HepG2 (cell line): ENCODE data around the gene DCTN2. TPM values are rescaled to one million over a fixed set of nuclear protein-coding genes. Genes with fewer than 3 reads are reported as not detected.

Experiments used
- ATAC-seq: fragments of 200-7000 bp; cut with Tn5 transposase; 3 replicates; pipeline ENCODE4 v1.9.1; 2020; ENCODE audit warnings: mild to moderate bottlenecking, moderate library complexity
- BruUV-seq: library from RNA; stranded (reverse); fragments of 400-500 nt; replicated peaks from 2 replicates; lab custom pipeline; 2021; lab: Mats Ljungman, UMichigan
- CTCF ChIA-PET: fragments of 300-600 bp; formaldehyde crosslinking; extraction: SDS; loops from one replicate; lab custom pipeline; 2021; ENCODE audit warnings: low total read pairs, inconsistent platforms, low intra/inter-chr PET ratio; lab: Yijun Ruan, JAX
- POLR2A ChIA-PET: fragments of 350-600 bp; sonication (Branson Sonifier 250); formaldehyde crosslinking; loops from one replicate; lab custom pipeline; 2020; ENCODE audit warnings: antibody characterized with exemption, inconsistent platforms; lab: Yijun Ruan, JAX
- DNase-seq: peaks from one replicate; pipeline ENCODE4 v3.0.0-alpha.2; 2015; ENCODE audit warnings: low spot score
- FAIRE-seq: peaks from 3 replicates; lab custom pipeline; 2011; peaks lifted over from hg19 to GRCh38; lab: Jason Lieb, UNC
- H2AFZ ChIP-seq: one replicate; pipeline ENCODE4 v1.6.1; 2011; ENCODE audit warnings: low read length, inconsistent platforms
- H3K27ac ChIP-seq: fragments of 300-600 bp; 3 replicates; pipeline ENCODE4 v1.8.0; 2011; ENCODE audit warnings: mixed run types, mild to moderate bottlenecking, mixed read lengths, low read length, inconsistent platforms; ENCODE audit not compliant: insufficient read depth; ENCODE audit errors: extremely low read length
- H3K27me3 ChIP-seq, 2 experiments: fragments of 200-600 bp in 1 of 2; 2 replicates in 1 of 2; 3 replicates in 1 of 2; pipeline versions ENCODE4 v1.6.0 to v1.8.0; 2011; ENCODE audit warnings: low read length in 2 of 2, mild to moderate bottlenecking in 2 of 2, moderate library complexity in 2 of 2, inconsistent platforms in 1 of 2; ENCODE audit not compliant: insufficient read depth in 2 of 2, control insufficient read depth in 1 of 2
- H3K36me3 ChIP-seq, 2 experiments: fragments of 200-600 bp in 1 of 2; replicated peaks in 1 of 2; 2 replicates in 1 of 2; 3 replicates in 1 of 2; pipeline versions ENCODE4 v1.5.1 to v1.8.0; 2011; ENCODE audit warnings: low read length in 2 of 2, inconsistent platforms in 1 of 2; ENCODE audit not compliant: insufficient read depth in 2 of 2, control insufficient read depth in 1 of 2
- H3K4me1 ChIP-seq: 2 replicates; pipeline ENCODE4 v1.5.1; 2012; ENCODE audit warnings: low read length, inconsistent platforms; ENCODE audit not compliant: insufficient read depth
- H3K4me2 ChIP-seq: 2 replicates; pipeline ENCODE4 v1.6.0; 2011; ENCODE audit warnings: low read depth, low read length, inconsistent platforms
- H3K4me3 ChIP-seq, 3 experiments: fragments of 200-600 bp in 1 of 3; sonication (generic), shearing (Covaris generic) in 1 of 3; replicated peaks in 1 of 3; 2 replicates each; pipeline ENCODE4 v1.5.1; 2011 to 2016; ENCODE audit warnings: low read length in 3 of 3, inconsistent platforms in 2 of 3, low read depth in 2 of 3, mild to moderate bottlenecking in 2 of 3, control low read depth in 1 of 3, mixed read lengths in 1 of 3; ENCODE audit not compliant: insufficient read depth in 1 of 3
- H3K79me2 ChIP-seq: one replicate; pipeline ENCODE4 v1.6.1; 2011; ENCODE audit warnings: low read length, inconsistent platforms; ENCODE audit not compliant: insufficient read depth
- H3K9ac ChIP-seq: 2 replicates; pipeline ENCODE4 v1.6.0; 2011; ENCODE audit warnings: mild to moderate bottlenecking, low read depth, low read length, inconsistent platforms; ENCODE audit not compliant: insufficient read depth
- H3K9me3 ChIP-seq: 2 replicates; pipeline ENCODE4 v1.5.1; 2012; ENCODE audit warnings: mild to moderate bottlenecking, low read length
- H4K20me1 ChIP-seq: 2 replicates; pipeline ENCODE4 v1.6.0; 2011; ENCODE audit warnings: inconsistent platforms, mild to moderate bottlenecking, low read length, moderate library complexity; ENCODE audit not compliant: insufficient read depth
- CCDC6 ChIP-seq: sonication (generic); formaldehyde crosslinking; IDR thresholded peaks from 2 replicates; pipeline ENCODE4 v1.8.1; 2022; ENCODE audit warnings: mild to moderate bottlenecking, missing genetic modification reagents, moderate library complexity
- CHCHD3 ChIP-seq: sonication (generic); formaldehyde crosslinking; IDR thresholded peaks from 2 replicates; pipeline ENCODE4 v1.8.0; 2022; ENCODE audit warnings: mild to moderate bottlenecking, missing genetic modification reagents, moderate library complexity
- HNF4A ChIP-seq: sonication (generic); formaldehyde crosslinking; IDR thresholded peaks from 2 replicates; pipeline ENCODE4 v1.4.0; 2020; ENCODE audit warnings: missing genetic modification reagents
- HNRNPLL ChIP-seq: fragments of 200-400 bp; formaldehyde crosslinking; IDR thresholded peaks from 2 replicates; pipeline ENCODE4 v1.6.1; 2017; ENCODE audit warnings: mild to moderate bottlenecking, low read depth, low read length; ENCODE audit not compliant: poor library complexity, severe bottlenecking
- MAFG ChIP-seq: sonication (generic); formaldehyde crosslinking; IDR thresholded peaks from 2 replicates; pipeline ENCODE4 v1.5.1; 2020; ENCODE audit warnings: mild to moderate bottlenecking, missing genetic modification reagents
- MED13 ChIP-seq: sonication (generic); formaldehyde crosslinking; IDR thresholded peaks from 2 replicates; pipeline ENCODE4 v1.5.0; 2020; ENCODE audit warnings: missing genetic modification reagents
- PHF21A ChIP-seq: sonication (generic); formaldehyde crosslinking; IDR thresholded peaks from 2 replicates; pipeline ENCODE4 v1.5.0; 2020; ENCODE audit warnings: mild to moderate bottlenecking, missing genetic modification reagents
- SP5 ChIP-seq: IDR thresholded peaks from 2 replicates; pipeline ENCODE4 v1.6.1; 2016; ENCODE audit warnings: low read depth, borderline replicate concordance
- ZBTB2 ChIP-seq: sonication (generic); formaldehyde crosslinking; IDR thresholded peaks from 2 replicates; pipeline ENCODE4 v1.8.0; 2022; ENCODE audit warnings: low read depth, missing genetic modification reagents
- ZBTB42 ChIP-seq: sonication (generic); formaldehyde crosslinking; IDR thresholded peaks from 2 replicates; pipeline ENCODE4 v1.5.0; 2020; ENCODE audit warnings: mild to moderate bottlenecking, missing genetic modification reagents
- ZNF225 ChIP-seq: sonication (generic); formaldehyde crosslinking; IDR thresholded peaks from 2 replicates; pipeline ENCODE4 v1.4.0; 2020; ENCODE audit warnings: mild to moderate bottlenecking, missing genetic modification reagents
- ZNF510 ChIP-seq: sonication (generic); formaldehyde crosslinking; IDR thresholded peaks from 2 replicates; pipeline ENCODE4 v1.4.0; 2020; ENCODE audit warnings: low read depth, mild to moderate bottlenecking, missing genetic modification reagents
- ZNF549 ChIP-seq: sonication (generic); formaldehyde crosslinking; IDR thresholded peaks from 2 replicates; pipeline ENCODE4 v1.5.0; 2020; ENCODE audit warnings: missing genetic modification reagents
- ZNF737 ChIP-seq: sonication (generic); formaldehyde crosslinking; IDR thresholded peaks from 2 replicates; pipeline ENCODE4 v1.5.0; 2020; ENCODE audit warnings: missing genetic modification reagents, mild to moderate bottlenecking, borderline replicate concordance
- ZSCAN20 ChIP-seq: sonication (generic); formaldehyde crosslinking; IDR thresholded peaks from 2 replicates; pipeline ENCODE4 v1.4.0; 2020; ENCODE audit warnings: missing genetic modification reagents, mild to moderate bottlenecking, borderline replicate concordance
- WGBS: methylation state at CpG from one replicate; pipeline ENCODE4 v1.1.6; 2017; ENCODE audit warnings: low lambda C conversion rate; 5-methylcytosine and 5-hydroxymethylcytosine counted together
- in situ Hi-C: cut with HindIII; loops from 2 replicates; pipeline ENCODE4 v1.10.0; 2017; ENCODE audit warnings: low pct_unique_long_range_greater_than_20kb; ENCODE audit not compliant: extremely low pct_ligation_motif_present
- intact Hi-C: fragments of 100-400 bp; cut with micrococcal nuclease; formaldehyde crosslinking; loops from one replicate; pipeline ENCODE4 v1.10.0; 2022; ENCODE audit not compliant: unreplicated experiment
- polyA plus RNA-seq, 8 experiments: library from polyadenylated mRNA; depleted of rRNA in 3 of 8; stranded (reverse) in 7 of 8; unstranded in 1 of 8; fragments of >200 nt; fragmentation: Illumina TruSeq in 4 of 8; extraction: Trizol in 4 of 8; gene quantifications; 2 replicates each; pipeline versions ENCODE4 v1.2.1 to v1.2.3, GENCODE V29; 2011 to 2016; ENCODE audit warnings: low read depth in 4 of 8, missing spikeins in 1 of 8, mixed read lengths in 1 of 8; ENCODE audit not compliant: insufficient read depth in 1 of 8
- total RNA-seq, 5 experiments: library from RNA; depleted of rRNA; stranded (reverse); fragments of >200 nt; fragmentation: Illumina TruSeq; extraction: Trizol; gene quantifications; 2 replicates each; pipeline ENCODE4 v1.2.3, GENCODE V29; 2016; ENCODE audit warnings: low read depth in 1 of 5

DCTN2 gene
- total and polyA plus RNA-seq, 2 of the 13 experiments (the other 11 are each of a cell fraction or from before 2014, with no cell fraction given) = 72.0 to 77.4 TPM

DNA sequence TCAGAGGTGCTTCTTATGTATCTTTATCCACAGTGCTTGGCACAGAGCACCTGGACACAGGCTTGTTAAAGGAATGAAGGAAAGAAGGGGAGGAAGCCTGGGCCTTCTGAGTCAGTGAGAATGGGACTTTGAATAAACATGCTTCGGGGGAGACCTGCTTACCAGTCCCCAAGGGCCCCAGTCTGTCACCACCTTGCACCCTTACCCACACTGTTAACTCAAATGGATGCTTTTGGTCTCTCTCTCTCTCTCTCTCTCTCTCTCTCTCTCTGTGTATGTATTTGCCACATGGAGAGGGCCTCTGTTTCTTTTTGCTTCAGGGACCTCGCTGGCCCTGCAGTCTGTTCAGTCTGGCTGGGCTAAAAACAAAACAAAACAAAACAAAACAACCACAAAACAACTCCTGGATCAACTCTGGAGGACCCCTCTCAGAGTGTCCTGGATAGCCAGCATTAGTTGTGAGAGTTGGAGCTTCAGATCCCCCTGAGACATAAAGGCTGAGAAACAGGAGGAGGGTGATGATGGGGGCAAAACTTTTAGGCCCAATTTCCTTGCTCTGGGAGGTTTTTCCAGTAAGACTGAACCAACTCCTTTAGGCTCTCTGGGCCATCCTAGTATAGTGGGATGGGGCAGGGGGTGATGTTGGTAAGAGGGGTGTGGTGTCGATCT lies 4.8 kb upstream of the DCTN2 start:
- no peaks in the 10 kb centered on the region for H3K79me2 ChIP-seq
- no peaks in the 10 kb centered on the region for H3K9me3 ChIP-seq
- ChIA-PET POLR2A (interaction anchor here (1.4 kb wide), 1 partner anchor 24 kb away, joined by 6 read pairs; no protein-coding TSS in a partner anchor), CTCF (no interaction called here)
- H3K4me2 ChIP-seq = no peak overlapping the region
- H3K4me3 ChIP-seq = no peak overlapping the region
- in situ Hi-C loops = no loop called here
- WGBS = 18% methylated on average over 3 of the region's 3 CpGs
- DNase-seq (no peak), ATAC-seq (no peak), FAIRE-seq (no peak)
- H3K9ac ChIP-seq = no peak overlapping the region
- H3K4me1 ChIP-seq = peaks cover 43% of the 10 kb centered on the region
- intact Hi-C loops = no loop called here
- no peaks in the 10 kb centered on the region for H3K36me3 ChIP-seq
- no peaks in the 10 kb centered on the region for H4K20me1 ChIP-seq
- H3K27ac ChIP-seq = no peak overlapping the region
- peaks cover 1 to 24% of the 10 kb centered on the region in 2 experiments; a peak in 3 of 5 replicates for H3K27me3 ChIP-seq
- no peak overlapping the region for H2AFZ ChIP-seq
- BruUV-seq = no TSS peak
- TF ChIP-seq CHCHD3 (CRISPR knock-in tag) = no peak
- TF ChIP-seq ZNF737 (CRISPR knock-in tag) = no peak
- no peak for TF ChIP-seq ZSCAN20
- TF ChIP-seq ZNF549 = no peak
- no peak for TF ChIP-seq HNRNPLL
- no peak for TF ChIP-seq ZBTB42 (CRISPR knock-in tag)
- no peak for TF ChIP-seq SP5 (CRISPR knock-in tag)
- no peak for TF ChIP-seq PHF21A (CRISPR knock-in tag)
- TF ChIP-seq HNF4A (CRISPR knock-in tag) = no peak
- no peak for TF ChIP-seq MAFG (CRISPR knock-in tag)
- no peak for TF ChIP-seq ZBTB2 (CRISPR knock-in tag)
- TF ChIP-seq CCDC6 = no peak
- no peak for TF ChIP-seq ZNF225 (CRISPR knock-in tag)
- TF ChIP-seq MED13 (CRISPR knock-in tag) = no peak
- no peak for TF ChIP-seq ZNF510 (CRISPR knock-in tag)
